HepG2 (cell line): ENCODE data around the gene FCER1G. TPM values are rescaled to one million over a fixed set of nuclear protein-coding genes. Genes with fewer than 3 reads are reported as not detected.

Experiments used
- ATAC-seq: fragments of 200-7000 bp; cut with Tn5 transposase; 3 replicates; pipeline ENCODE4 v1.9.1; 2020; ENCODE audit warnings: mild to moderate bottlenecking, moderate library complexity
- BruUV-seq: library from RNA; stranded (reverse); fragments of 400-500 nt; replicated peaks from 2 replicates; lab custom pipeline; 2021; lab: Mats Ljungman, UMichigan
- CTCF ChIA-PET: fragments of 300-600 bp; formaldehyde crosslinking; extraction: SDS; loops from one replicate; lab custom pipeline; 2021; ENCODE audit warnings: low total read pairs, inconsistent platforms, low intra/inter-chr PET ratio; lab: Yijun Ruan, JAX
- POLR2A ChIA-PET: fragments of 350-600 bp; sonication (Branson Sonifier 250); formaldehyde crosslinking; loops from one replicate; lab custom pipeline; 2020; ENCODE audit warnings: antibody characterized with exemption, inconsistent platforms; lab: Yijun Ruan, JAX
- DNase-seq: peaks from one replicate; pipeline ENCODE4 v3.0.0-alpha.2; 2015; ENCODE audit warnings: low spot score
- FAIRE-seq: peaks from 3 replicates; lab custom pipeline; 2011; peaks lifted over from hg19 to GRCh38; lab: Jason Lieb, UNC
- H2AFZ ChIP-seq: one replicate; pipeline ENCODE4 v1.6.1; 2011; ENCODE audit warnings: low read length, inconsistent platforms
- H3K27ac ChIP-seq: fragments of 300-600 bp; 3 replicates; pipeline ENCODE4 v1.8.0; 2011; ENCODE audit warnings: mixed run types, mild to moderate bottlenecking, mixed read lengths, low read length, inconsistent platforms; ENCODE audit not compliant: insufficient read depth; ENCODE audit errors: extremely low read length
- H3K27me3 ChIP-seq, 2 experiments: fragments of 200-600 bp in 1 of 2; 2 replicates in 1 of 2; 3 replicates in 1 of 2; pipeline versions ENCODE4 v1.6.0 to v1.8.0; 2011; ENCODE audit warnings: low read length in 2 of 2, mild to moderate bottlenecking in 2 of 2, moderate library complexity in 2 of 2, inconsistent platforms in 1 of 2; ENCODE audit not compliant: insufficient read depth in 2 of 2, control insufficient read depth in 1 of 2
- H3K36me3 ChIP-seq, 2 experiments: fragments of 200-600 bp in 1 of 2; replicated peaks in 1 of 2; 2 replicates in 1 of 2; 3 replicates in 1 of 2; pipeline versions ENCODE4 v1.5.1 to v1.8.0; 2011; ENCODE audit warnings: low read length in 2 of 2, inconsistent platforms in 1 of 2; ENCODE audit not compliant: insufficient read depth in 2 of 2, control insufficient read depth in 1 of 2
- H3K4me1 ChIP-seq: 2 replicates; pipeline ENCODE4 v1.5.1; 2012; ENCODE audit warnings: low read length, inconsistent platforms; ENCODE audit not compliant: insufficient read depth
- H3K4me2 ChIP-seq: 2 replicates; pipeline ENCODE4 v1.6.0; 2011; ENCODE audit warnings: low read depth, low read length, inconsistent platforms
- H3K4me3 ChIP-seq, 3 experiments: fragments of 200-600 bp in 1 of 3; sonication (generic), shearing (Covaris generic) in 1 of 3; replicated peaks in 1 of 3; 2 replicates each; pipeline ENCODE4 v1.5.1; 2011 to 2016; ENCODE audit warnings: low read length in 3 of 3, inconsistent platforms in 2 of 3, low read depth in 2 of 3, mild to moderate bottlenecking in 2 of 3, control low read depth in 1 of 3, mixed read lengths in 1 of 3; ENCODE audit not compliant: insufficient read depth in 1 of 3
- H3K79me2 ChIP-seq: one replicate; pipeline ENCODE4 v1.6.1; 2011; ENCODE audit warnings: low read length, inconsistent platforms; ENCODE audit not compliant: insufficient read depth
- H3K9ac ChIP-seq: 2 replicates; pipeline ENCODE4 v1.6.0; 2011; ENCODE audit warnings: mild to moderate bottlenecking, low read depth, low read length, inconsistent platforms; ENCODE audit not compliant: insufficient read depth
- H3K9me3 ChIP-seq: 2 replicates; pipeline ENCODE4 v1.5.1; 2012; ENCODE audit warnings: mild to moderate bottlenecking, low read length
- H4K20me1 ChIP-seq: 2 replicates; pipeline ENCODE4 v1.6.0; 2011; ENCODE audit warnings: inconsistent platforms, mild to moderate bottlenecking, low read length, moderate library complexity; ENCODE audit not compliant: insufficient read depth
- DNMT1 ChIP-seq: sonication (generic); formaldehyde crosslinking; IDR thresholded peaks from 2 replicates; pipeline ENCODE4 v1.5.1; 2020; ENCODE audit warnings: mild to moderate bottlenecking, missing genetic modification reagents
- ISX ChIP-seq: sonication (generic); formaldehyde crosslinking; conservative IDR thresholded peaks from 2 replicates; pipeline ENCODE4 v1.5.0; 2020; ENCODE audit warnings: missing genetic modification reagents
- NFATC3 ChIP-seq: sonication (generic); formaldehyde crosslinking; IDR thresholded peaks from 2 replicates; pipeline ENCODE4 v1.5.1; 2020; ENCODE audit warnings: mild to moderate bottlenecking, missing genetic modification reagents
- NPAS2 ChIP-seq: sonication (generic); formaldehyde crosslinking; IDR thresholded peaks from 2 replicates; pipeline ENCODE4 v1.8.0; 2022; ENCODE audit warnings: mild to moderate bottlenecking, missing genetic modification reagents, borderline replicate concordance
- PLRG1 ChIP-seq: fragments of 450-650 bp; conservative IDR thresholded peaks from 2 replicates; pipeline ENCODE4 v1.6.1; 2016
- SOX13 ChIP-seq, 3 experiments: fragments of 450-650 bp in 1 of 3; sonication (generic) in 1 of 3; formaldehyde crosslinking in 1 of 3; IDR thresholded peaks in 2 of 3; conservative IDR thresholded peaks in 1 of 3; 2 replicates each; pipeline versions ENCODE4 v1.5.0 to v1.6.1; 2016 to 2020; ENCODE audit warnings: antibody characterized with exemption in 1 of 3, mild to moderate bottlenecking in 1 of 3, missing compliant biosample characterization in 1 of 3, missing genetic modification reagents in 1 of 3, moderate library complexity in 1 of 3
- YEATS4 ChIP-seq: sonication (generic); formaldehyde crosslinking; IDR thresholded peaks from 2 replicates; pipeline ENCODE4 v1.4.0; 2020; ENCODE audit warnings: missing genetic modification reagents, borderline replicate concordance
- ZBTB8A ChIP-seq: sonication (generic); formaldehyde crosslinking; IDR thresholded peaks from 2 replicates; pipeline ENCODE4 v1.4.0; 2020; ENCODE audit warnings: mild to moderate bottlenecking, low read depth, missing genetic modification reagents, borderline replicate concordance
- ZIK1 ChIP-seq: sonication (generic); formaldehyde crosslinking; IDR thresholded peaks from 2 replicates; pipeline ENCODE4 v1.5.0; 2020; ENCODE audit warnings: mild to moderate bottlenecking, low read depth, missing genetic modification reagents, borderline replicate concordance
- ZKSCAN8 ChIP-seq: IDR thresholded peaks from 2 replicates; pipeline ENCODE4 v1.6.1; 2016; ENCODE audit warnings: borderline replicate concordance, missing genetic modification reagents, missing compliant biosample characterization
- ZNF101 ChIP-seq: sonication (generic); formaldehyde crosslinking; IDR thresholded peaks from 2 replicates; pipeline ENCODE4 v1.4.0; 2020; ENCODE audit warnings: mild to moderate bottlenecking, low read depth, missing genetic modification reagents, borderline replicate concordance
- ZNF24 ChIP-seq: fragments of 450-650 bp; IDR thresholded peaks from 2 replicates; pipeline ENCODE4 v1.6.1; 2017; ENCODE audit warnings: antibody characterized with exemption, mild to moderate bottlenecking
- ZNF292 ChIP-seq: sonication (generic); formaldehyde crosslinking; IDR thresholded peaks from 2 replicates; pipeline ENCODE4 v1.8.1; 2022; ENCODE audit warnings: mild to moderate bottlenecking, low read depth, missing genetic modification reagents, borderline replicate concordance
- ZNF644 ChIP-seq: IDR thresholded peaks from 2 replicates; pipeline ENCODE4 v1.6.1; 2016; ENCODE audit warnings: low read depth
- ZNF75D ChIP-seq: sonication (generic); formaldehyde crosslinking; IDR thresholded peaks from 2 replicates; pipeline ENCODE4 v1.8.1; 2023; ENCODE audit warnings: missing genetic modification reagents, mild to moderate bottlenecking, borderline replicate concordance
- WGBS: methylation state at CpG from one replicate; pipeline ENCODE4 v1.1.6; 2017; ENCODE audit warnings: low lambda C conversion rate; 5-methylcytosine and 5-hydroxymethylcytosine counted together
- in situ Hi-C: cut with HindIII; loops from 2 replicates; pipeline ENCODE4 v1.10.0; 2017; ENCODE audit warnings: low pct_unique_long_range_greater_than_20kb; ENCODE audit not compliant: extremely low pct_ligation_motif_present
- intact Hi-C: fragments of 100-400 bp; cut with micrococcal nuclease; formaldehyde crosslinking; loops from one replicate; pipeline ENCODE4 v1.10.0; 2022; ENCODE audit not compliant: unreplicated experiment
- polyA plus RNA-seq, 8 experiments: library from polyadenylated mRNA; depleted of rRNA in 3 of 8; stranded (reverse) in 7 of 8; unstranded in 1 of 8; fragments of >200 nt; fragmentation: Illumina TruSeq in 4 of 8; extraction: Trizol in 4 of 8; gene quantifications; 2 replicates each; pipeline versions ENCODE4 v1.2.1 to v1.2.3, GENCODE V29; 2011 to 2016; ENCODE audit warnings: low read depth in 4 of 8, missing spikeins in 1 of 8, mixed read lengths in 1 of 8; ENCODE audit not compliant: insufficient read depth in 1 of 8
- total RNA-seq, 5 experiments: library from RNA; depleted of rRNA; stranded (reverse); fragments of >200 nt; fragmentation: Illumina TruSeq; extraction: Trizol; gene quantifications; 2 replicates each; pipeline ENCODE4 v1.2.3, GENCODE V29; 2016; ENCODE audit warnings: low read depth in 1 of 5
- TF ChIP-seq, protein P1 (sequence below): sonication (generic); formaldehyde crosslinking; IDR thresholded peaks from 2 replicates; pipeline ENCODE4 v1.8.1; 2022; ENCODE audit warnings: low read depth, mild to moderate bottlenecking, missing genetic modification reagents
- TF ChIP-seq, protein P2 (sequence below): sonication (generic); formaldehyde crosslinking; IDR thresholded peaks from 2 replicates; pipeline ENCODE4 v1.4.0; 2020; ENCODE audit warnings: missing genetic modification reagents
- TF ChIP-seq, protein P3 (sequence below): IDR thresholded peaks from 2 replicates; pipeline ENCODE4 v1.6.1; 2016; ENCODE audit warnings: low read depth, borderline replicate concordance
- TF ChIP-seq, protein P4 (sequence below): sonication (generic); formaldehyde crosslinking; IDR thresholded peaks from 2 replicates; pipeline ENCODE4 v1.8.1; 2023; ENCODE audit warnings: mild to moderate bottlenecking, missing genetic modification reagents

The FCER1G gene
- total and polyA plus RNA-seq, 2 of the 13 experiments (the other 11 are each of a cell fraction or from before 2014, with no cell fraction given), result 1.3 to 6.4 TPM

DNA sequence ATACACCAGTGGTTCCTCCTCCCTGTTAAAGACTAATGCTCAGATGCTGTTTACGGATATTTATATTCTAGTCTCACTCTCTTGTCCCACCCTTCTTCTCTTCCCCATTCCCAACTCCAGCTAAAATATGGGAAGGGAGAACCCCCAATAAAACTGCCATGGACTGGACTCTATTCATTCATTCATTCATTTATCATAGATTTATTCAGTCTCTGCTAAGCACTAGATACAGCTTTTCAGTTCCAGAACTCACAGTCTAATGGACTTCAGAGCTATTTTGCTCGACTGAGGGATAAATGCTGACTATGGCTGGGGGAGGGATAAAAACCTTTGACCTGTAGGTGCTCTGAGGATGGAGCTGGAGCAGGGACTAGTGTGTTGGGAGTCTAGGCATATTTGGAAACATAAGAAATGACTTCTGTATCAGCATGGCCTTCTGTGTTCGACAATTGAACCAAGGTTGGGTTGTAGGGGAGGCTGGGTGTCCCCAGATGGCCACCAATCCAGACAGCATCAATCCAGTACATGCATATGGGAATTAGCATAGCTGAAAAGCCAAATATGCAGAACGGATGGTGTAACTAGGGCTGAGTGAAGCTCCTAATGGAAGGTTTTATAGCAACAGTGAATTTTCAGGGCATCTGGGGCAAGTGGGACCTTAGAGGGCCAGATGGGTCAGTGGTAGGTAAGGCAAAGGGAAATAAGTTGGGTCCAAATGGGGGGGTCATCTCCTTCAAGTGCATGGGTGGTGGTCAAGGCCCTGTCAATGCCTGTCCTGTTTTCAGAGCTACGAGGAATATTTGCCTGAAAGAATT lies 4.2 kb downstream of the FCER1G start:
- Histone ChIP-seq H3K36me3 (peaks cover 1 to 17% of the 10 kb centered on the region in 2 experiments; a peak in 3 of 5 replicates), H3K4me1 (peaks cover 72% of the 10 kb centered on the region), H3K27ac (peak overlapping the region; percentile 99), H2AFZ (no peak overlapping the region), H3K4me2 (peak overlapping the region; percentile 87), H4K20me1 (peaks cover 11% of the 10 kb centered on the region), H3K4me3 (peak overlapping the region in 2 of 3 experiments; percentile 23 to 25; a peak in 5 of 6 replicates), H3K79me2 (peaks cover 23% of the 10 kb centered on the region), H3K9me3 (no peaks in the 10 kb centered on the region), H3K27me3 (no peaks in the 10 kb centered on the region; a peak in 1 of 5 replicates), H3K9ac (peak overlapping the region; percentile 40)
- CTCF ChIA-PET, result no interaction called here
- intact Hi-C loops, result no loop called here
- FAIRE-seq, result peak; percentile 68
- in situ Hi-C loops, result no loop called here
- POLR2A ChIA-PET, result interaction anchor here (0.8 to 12.5 kb wide), 10 partner anchors 9 to 193 kb away, joined by 4 to 357 read pairs (median 8); partner anchors contain the start of genes ADAMTS4, DEDD, NDUFS2 and SDHC
- BruUV-seq, result no TSS peak
- DNase-seq, result peak; percentile 45
- peak; percentile 5 for ATAC-seq
- 3% methylated on average over 4 of the region's 5 CpGs for WGBS
- TF ChIP-seq NPAS2 (CRISPR knock-in tag), result no peak
- TF ChIP-seq, protein P1, sequence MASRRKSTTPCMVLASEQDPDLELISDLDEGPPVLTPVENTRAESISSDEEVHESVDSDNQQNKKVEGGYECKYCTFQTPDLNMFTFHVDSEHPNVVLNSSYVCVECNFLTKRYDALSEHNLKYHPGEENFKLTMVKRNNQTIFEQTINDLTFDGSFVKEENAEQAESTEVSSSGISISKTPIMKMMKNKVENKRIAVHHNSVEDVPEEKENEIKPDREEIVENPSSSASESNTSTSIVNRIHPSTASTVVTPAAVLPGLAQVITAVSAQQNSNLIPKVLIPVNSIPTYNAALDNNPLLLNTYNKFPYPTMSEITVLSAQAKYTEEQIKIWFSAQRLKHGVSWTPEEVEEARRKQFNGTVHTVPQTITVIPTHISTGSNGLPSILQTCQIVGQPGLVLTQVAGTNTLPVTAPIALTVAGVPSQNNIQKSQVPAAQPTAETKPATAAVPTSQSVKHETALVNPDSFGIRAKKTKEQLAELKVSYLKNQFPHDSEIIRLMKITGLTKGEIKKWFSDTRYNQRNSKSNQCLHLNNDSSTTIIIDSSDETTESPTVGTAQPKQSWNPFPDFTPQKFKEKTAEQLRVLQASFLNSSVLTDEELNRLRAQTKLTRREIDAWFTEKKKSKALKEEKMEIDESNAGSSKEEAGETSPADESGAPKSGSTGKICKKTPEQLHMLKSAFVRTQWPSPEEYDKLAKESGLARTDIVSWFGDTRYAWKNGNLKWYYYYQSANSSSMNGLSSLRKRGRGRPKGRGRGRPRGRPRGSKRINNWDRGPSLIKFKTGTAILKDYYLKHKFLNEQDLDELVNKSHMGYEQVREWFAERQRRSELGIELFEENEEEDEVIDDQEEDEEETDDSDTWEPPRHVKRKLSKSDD (CRISPR knock-in tag), result no peak
- TF ChIP-seq ISX (CRISPR knock-in tag), result no peak
- TF ChIP-seq ZNF101 (CRISPR knock-in tag), result no peak
- peak; percentile 10; the same call in 1 of the 2 replicates for TF ChIP-seq SOX13 (IDR thresholded peaks at IDR 0.05)
- TF ChIP-seq SOX13 (CRISPR knock-in tag; conservative IDR thresholded peaks at IDR 0.05 in 1 of 2, IDR thresholded peaks at IDR 0.05 in 1 of 2), result no peak
- TF ChIP-seq, protein P2, sequence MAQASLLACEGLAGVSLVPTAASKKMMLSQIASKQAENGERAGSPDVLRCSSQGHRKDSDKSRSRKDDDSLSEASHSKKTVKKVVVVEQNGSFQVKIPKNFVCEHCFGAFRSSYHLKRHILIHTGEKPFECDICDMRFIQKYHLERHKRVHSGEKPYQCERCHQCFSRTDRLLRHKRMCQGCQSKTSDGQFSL (CRISPR knock-in tag), result no peak; the same call in 1 of the 2 replicates
- TF ChIP-seq ZBTB8A (CRISPR knock-in tag), result no peak
- no peak for TF ChIP-seq ZIK1 (CRISPR knock-in tag)
- TF ChIP-seq NFATC3 (CRISPR knock-in tag), result no peak
- TF ChIP-seq ZKSCAN8 (CRISPR knock-in tag), result no peak; the same call in 1 of the 2 replicates
- TF ChIP-seq ZNF292 (CRISPR knock-in tag), result no peak
- TF ChIP-seq ZNF24, result peak; percentile 72; the same call in 1 of the 2 replicates
- TF ChIP-seq YEATS4, result 0 out of 2 replicates have a peak, but pooled peaks have one; percentile 49
- TF ChIP-seq, protein P3, sequence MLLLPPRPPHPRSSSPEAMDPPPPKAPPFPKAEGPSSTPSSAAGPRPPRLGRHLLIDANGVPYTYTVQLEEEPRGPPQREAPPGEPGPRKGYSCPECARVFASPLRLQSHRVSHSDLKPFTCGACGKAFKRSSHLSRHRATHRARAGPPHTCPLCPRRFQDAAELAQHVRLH (CRISPR knock-in tag), result no peak
- no peak for TF ChIP-seq ZNF75D (CRISPR knock-in tag)
- TF ChIP-seq ZNF644 (CRISPR knock-in tag), result no peak
- TF ChIP-seq DNMT1 (CRISPR knock-in tag), result no peak
- TF ChIP-seq, protein P4, sequence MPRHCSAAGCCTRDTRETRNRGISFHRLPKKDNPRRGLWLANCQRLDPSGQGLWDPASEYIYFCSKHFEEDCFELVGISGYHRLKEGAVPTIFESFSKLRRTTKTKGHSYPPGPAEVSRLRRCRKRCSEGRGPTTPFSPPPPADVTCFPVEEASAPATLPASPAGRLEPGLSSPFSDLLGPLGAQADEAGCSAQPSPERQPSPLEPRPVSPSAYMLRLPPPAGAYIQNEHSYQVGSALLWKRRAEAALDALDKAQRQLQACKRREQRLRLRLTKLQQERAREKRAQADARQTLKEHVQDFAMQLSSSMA (CRISPR knock-in tag), result no peak
- TF ChIP-seq PLRG1, result no peak
